Middle frontal gyrus (tissue), 1 donor: Measurements from ENCODE around the gene C19orf67.

Experiments
- DNase-seq: peaks from one replicate; pipeline ENCODE4 v3.0.0-alpha.2; 2015; ENCODE audit warnings: low spot score; ENCODE audit errors: extremely low spot score

Gene C19orf67

GRCh38 chr19:14110650-14111049, 25.1 kb upstream of the C19orf67 start:
- no peak for DNase-seq

- no peak for DNase-seq
Observed at GRCh38 chr19:14107581-14108461, 22.2 kb upstream of the C19orf67 start.

DNA sequence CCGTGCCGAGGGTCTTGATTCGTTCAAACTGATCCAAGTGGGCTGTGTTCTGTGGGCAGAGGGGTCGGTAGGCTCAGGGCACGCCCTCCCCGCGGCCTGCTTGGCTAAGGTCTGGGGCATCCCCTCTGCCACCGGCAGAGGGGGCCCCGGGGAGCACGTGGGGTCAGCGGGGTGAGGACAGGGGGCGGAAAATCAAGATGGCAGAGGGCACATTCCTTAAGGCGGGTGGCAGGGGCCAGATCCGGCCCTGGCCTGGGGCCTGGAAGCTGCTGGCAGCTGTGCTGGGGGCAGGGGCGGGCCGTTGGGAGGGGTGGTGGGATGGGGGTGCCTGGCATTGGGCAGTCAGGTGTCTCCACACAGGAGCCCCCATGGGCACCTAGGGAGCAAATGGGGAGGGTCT, 21.3 kb upstream of the C19orf67 start:
- DNase-seq, result no peak

GRCh38 chr19:14105680-14106079, 20.1 kb upstream of the C19orf67 start:
- DNase-seq, result no peak

DNA sequence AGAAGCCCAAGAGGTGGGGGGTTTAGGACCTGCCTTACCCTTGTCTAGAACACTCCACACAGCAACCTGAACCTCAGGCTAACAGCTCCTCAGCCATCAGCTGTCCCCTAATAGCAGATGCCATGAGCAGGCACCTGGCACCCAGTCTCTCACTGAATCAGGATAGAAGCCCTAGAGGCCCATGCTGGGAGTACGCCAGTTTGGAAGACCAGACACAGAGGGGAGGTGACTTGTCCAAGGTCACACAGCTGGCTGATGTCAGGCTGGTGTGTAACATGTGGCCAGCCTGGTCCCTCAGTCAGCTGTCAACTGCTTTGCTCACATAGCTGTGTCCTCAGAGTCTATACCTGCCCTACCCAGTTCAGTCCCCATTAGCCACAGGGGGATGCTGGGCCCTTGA, 17.7 kb upstream of the C19orf67 start:
- no peak for DNase-seq

GRCh38 chr19:14102756-14103155, 17.2 kb upstream of the C19orf67 start:
- DNase-seq, result no peak

DNA sequence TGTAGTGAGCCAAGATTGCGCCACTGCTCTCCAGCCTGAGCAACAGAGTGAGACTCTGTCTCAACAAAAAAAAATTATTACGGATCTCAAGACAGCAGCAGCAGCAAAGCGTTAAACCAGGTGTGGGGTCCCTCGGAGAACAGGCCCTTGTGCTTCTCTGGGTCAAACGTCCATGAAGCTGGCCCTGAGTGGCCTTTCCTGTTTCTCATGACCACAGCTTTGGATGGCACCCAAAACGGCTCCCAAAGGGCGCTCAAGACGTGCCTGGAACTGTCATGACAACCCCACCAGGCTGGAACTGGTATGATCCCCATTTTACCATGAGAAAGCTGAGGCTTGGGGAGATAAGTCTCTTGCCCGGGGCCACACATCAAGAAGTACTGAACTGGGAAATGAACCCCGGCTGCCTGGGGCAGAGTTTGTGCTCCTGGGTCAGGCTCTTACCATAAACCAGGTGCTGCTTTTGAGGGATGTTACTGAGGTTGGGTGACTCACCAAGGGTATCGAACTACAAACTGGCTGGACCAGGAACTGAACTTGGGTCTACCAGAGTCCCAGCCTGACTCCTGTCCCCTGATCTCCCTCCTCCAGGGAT, 16.6 kb upstream of the C19orf67 start:
- DNase-seq, result no peak

DNA sequence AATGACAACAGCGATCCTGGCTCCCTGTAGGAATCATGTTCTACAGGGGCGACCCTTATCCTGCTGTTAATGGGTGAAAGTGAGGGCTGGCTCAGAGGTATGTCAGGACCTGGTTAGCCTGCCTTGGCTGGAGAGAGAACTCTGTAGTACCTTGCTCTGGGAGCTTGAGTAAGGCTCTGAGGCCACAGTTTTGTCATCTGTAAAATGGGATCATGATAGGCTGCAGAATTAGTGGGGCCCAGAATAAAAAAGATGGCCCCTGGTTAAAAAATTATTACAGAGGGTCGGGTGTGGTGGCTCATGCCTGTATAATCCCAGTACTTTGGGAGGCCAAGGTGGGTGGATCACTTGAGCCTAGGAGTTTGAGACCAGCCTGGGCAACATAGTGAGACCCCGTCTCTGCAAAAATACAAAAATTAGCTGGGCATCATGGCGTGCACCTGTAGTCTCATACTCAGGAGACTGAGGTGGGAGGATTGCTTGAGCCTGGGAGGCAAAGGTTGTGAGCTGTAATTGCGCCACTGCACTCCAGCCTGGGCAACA, 15.5 kb upstream of the C19orf67 start:
- no peak for DNase-seq

GRCh38 chr19:14097532-14098151, 12.1 kb upstream of the C19orf67 start:
- DNase-seq, result no peak

DNA sequence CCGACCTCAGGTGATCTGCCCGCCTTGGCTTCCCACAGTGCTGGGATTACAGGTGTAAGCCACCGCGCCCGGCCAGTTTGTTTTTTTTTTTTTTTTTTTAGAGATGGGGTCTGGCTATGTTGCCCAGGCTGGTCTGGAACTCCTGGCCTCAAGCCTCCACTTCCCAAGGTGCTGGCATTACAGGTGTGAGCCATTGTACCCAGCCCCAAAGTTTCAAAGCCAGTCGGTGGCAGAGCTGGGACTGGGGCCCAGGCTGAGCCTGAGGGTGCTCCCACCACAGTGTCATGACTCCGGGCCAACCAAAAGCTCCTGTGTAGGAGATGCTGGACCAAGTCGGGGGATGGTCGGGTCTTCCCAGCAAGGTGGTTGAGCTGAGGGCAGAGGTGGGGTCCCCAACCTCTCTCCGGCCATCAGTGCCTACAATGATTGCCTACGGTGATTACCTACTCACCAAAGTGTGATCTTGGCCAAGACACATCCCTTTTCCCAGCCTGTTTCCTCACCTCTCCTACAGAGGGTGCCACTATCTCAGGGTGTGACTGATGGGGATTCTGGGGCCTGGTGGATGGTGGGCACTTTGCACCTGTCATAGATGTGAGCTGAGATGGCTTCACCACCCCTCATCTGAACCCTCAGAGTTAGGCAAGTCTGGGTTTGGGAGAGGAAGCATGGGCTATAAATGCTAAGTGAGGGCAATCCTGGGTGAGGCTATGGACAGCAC, 10.8 kb upstream of the C19orf67 start:
- DNase-seq, result no peak

- no peak for DNase-seq
Observed at GRCh38 chr19:14094854-14095253, 9.3 kb upstream of the C19orf67 start.

DNA sequence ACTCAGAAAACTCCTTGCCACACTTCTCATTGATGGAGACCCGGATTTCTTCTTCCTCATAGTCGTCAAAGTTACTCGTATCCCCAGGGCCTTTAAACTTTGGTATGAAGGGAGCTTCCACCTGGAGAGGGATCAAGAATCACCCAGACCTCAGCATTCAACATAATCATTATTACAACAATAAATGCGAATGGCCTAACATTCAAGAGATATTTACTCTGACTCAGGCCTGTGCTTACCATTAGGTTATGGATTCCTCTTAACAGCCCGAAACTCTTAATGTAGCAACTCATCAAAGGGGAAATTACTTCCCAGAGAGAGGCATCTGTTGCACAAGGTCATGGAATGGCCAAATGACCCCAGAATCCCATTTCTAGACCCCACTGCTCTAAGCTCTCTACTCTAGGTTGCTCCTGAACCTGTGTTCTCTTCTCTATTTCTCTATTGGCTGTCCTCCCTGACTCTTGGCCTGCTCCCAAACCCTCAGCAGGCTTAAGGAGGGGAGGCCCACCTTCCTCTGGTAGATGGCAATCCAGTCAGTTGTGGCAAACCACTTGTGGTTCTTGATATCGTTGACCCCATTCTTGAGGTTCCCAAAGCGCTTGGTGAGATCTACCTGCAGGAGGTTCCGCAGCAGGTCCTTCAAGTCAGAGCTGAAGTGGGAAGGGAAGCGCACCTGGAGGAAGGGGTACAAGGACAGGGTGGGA, 7.7 kb upstream of the C19orf67 start:
- DNase-seq, result no peak

- DNase-seq, result no peak
Observed at GRCh38 chr19:14091813-14092462, 6.4 kb upstream of the C19orf67 start.

GRCh38 chr19:14091081-14091812, 5.7 kb upstream of the C19orf67 start:
- peak; percentile 30 for DNase-seq

DNA sequence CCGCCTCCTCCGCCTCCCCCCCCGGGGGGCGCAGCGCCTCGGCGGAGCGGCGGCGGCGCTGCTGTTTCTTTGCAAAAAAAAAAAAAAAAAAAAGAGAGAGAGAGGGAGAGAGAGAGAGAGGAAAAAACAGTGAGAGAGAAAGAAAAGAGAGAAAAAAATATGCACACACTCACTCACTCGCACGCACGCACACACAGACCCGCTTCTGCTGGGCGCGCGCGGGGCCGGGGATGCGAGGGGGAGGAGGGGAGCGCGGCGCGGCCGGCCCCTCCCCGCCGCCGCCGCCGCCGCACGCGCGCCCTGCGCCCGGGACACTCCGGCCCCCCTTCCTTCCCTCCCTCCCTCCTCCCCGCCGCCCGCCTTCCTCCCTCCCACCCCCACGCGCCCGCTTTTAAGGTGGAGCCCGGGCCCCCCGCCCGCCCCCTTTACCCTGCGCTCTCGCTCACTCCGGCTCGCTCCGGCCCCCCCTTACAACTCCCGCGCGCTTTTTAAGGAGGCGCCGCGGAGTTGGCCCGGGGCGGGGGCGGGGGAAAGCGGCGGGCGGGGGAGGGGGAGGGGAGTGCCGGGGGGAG, 5.0 kb upstream of the C19orf67 start, which contains the start of gene SAMD1:
TSS of gene SAMD1 (minus strand) at position 243 of the 572 bp plus-strand sequence.
- DNase-seq, result peak; percentile 33

GRCh38 chr19:14089662-14090508, 4.3 kb upstream of the C19orf67 start:
- DNase-seq, result no peak

- no peak for DNase-seq
Observed at GRCh38 chr19:14089412-14089661, 3.8 kb upstream of the C19orf67 start.

DNA sequence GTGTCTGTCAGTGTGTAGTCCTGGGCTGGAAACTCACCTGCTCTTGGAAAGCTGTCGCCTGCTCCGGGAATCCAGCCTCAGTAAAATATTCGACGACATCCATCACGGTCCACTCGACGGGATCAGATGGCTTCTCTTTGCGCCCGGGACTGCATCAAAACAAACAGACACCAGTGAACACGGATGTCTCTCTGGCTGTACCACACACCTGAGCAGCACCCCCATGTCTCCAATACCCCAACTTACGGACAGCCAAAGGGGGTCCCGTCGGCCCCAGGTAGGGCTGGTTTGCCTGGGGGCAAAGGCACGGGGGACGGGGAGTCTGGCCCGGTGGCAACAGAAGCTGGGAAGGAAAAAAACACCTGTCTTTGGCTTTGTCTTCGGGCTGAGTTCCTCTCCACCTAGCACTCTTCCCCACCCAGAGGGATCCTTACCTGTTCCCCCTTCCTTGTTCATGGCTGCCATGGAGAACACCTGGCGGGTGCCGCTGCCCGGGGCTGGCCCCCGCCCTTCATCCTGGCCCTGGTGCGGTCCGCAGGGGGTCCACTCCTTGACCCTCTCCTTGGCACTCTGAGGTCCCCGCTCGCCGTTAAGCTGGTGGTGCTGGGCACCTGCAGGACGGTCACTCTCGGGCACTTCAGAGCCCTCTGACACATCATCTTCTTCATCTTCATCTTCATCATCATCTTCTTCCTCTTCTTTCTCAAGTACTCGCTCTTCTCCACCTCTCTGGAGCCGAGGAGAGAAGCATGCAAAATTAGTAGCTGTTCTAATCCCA, 3.2 kb upstream of the C19orf67 start:
- DNase-seq, result no peak
